ENCODE results near the gene FAM184B.

GRCh38 chr4:17753646-17754045, 27.8 kb downstream of the FAM184B start:
- TF ChIP-seq, protein P1, sequence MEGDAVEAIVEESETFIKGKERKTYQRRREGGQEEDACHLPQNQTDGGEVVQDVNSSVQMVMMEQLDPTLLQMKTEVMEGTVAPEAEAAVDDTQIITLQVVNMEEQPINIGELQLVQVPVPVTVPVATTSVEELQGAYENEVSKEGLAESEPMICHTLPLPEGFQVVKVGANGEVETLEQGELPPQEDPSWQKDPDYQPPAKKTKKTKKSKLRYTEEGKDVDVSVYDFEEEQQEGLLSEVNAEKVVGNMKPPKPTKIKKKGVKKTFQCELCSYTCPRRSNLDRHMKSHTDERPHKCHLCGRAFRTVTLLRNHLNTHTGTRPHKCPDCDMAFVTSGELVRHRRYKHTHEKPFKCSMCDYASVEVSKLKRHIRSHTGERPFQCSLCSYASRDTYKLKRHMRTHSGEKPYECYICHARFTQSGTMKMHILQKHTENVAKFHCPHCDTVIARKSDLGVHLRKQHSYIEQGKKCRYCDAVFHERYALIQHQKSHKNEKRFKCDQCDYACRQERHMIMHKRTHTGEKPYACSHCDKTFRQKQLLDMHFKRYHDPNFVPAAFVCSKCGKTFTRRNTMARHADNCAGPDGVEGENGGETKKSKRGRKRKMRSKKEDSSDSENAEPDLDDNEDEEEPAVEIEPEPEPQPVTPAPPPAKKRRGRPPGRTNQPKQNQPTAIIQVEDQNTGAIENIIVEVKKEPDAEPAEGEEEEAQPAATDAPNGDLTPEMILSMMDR (conservative IDR thresholded peaks at IDR 0.05; ENCODE audit: low read depth in 2 of 2) = no peak
- TF ChIP-seq ZNF331 (CRISPR knock-in tag; IDR thresholded peaks at IDR 0.05; ENCODE audit: low read depth) (no peak), POLR2AphosphoS5 (IDR thresholded peaks at IDR 0.05; ENCODE audit: low read depth) (no peak), STAT1 (IDR thresholded peaks at IDR 0.05; ENCODE audit: unreplicated experiment) (no peak), EZH2 (IDR thresholded peaks at IDR 0.05; ENCODE audit: low read depth, unreplicated experiment) (no peak)

All from GM23338 (cell line).